ENCODE data around the gene FLNC. TPM values are rescaled to one million over a fixed set of nuclear protein-coding genes. Genes with fewer than 3 reads are reported as not detected.

The FLNC gene
- total RNA-seq, 1 donor from 2014 or later, result 0.03 TPM

- intact Hi-C loops (cut with micrococcal nuclease), result no loop called here
- no peak overlapping the region for H3K27ac Mint-ChIP-seq
- no peaks in the 10 kb centered on the region for H3K36me3 Mint-ChIP-seq (ENCODE audit: low read depth)
- no peaks in the 10 kb centered on the region for H3K4me1 Mint-ChIP-seq (ENCODE audit: low read depth)
- no peaks in the 10 kb centered on the region for H3K9me3 Mint-ChIP-seq
- H3K4me3 Mint-ChIP-seq, result no peak overlapping the region
- no peak for DNase-seq (ENCODE audit: low spot score)
- peaks cover 2% of the 10 kb centered on the region for H3K27me3 Mint-ChIP-seq (ENCODE audit: insufficient read depth)
These were observed 9.6 kb downstream of the FLNC start for GRCh38 chr7:128839751-128840177.

- H3K4me1 Mint-ChIP-seq (ENCODE audit: low read depth), result no peaks in the 10 kb centered on the region
- intact Hi-C loops (cut with micrococcal nuclease), result no loop called here
- no peaks in the 10 kb centered on the region for H3K9me3 Mint-ChIP-seq
- no peak for DNase-seq (ENCODE audit: low spot score)
- H3K4me3 Mint-ChIP-seq, result no peak overlapping the region
- no peak overlapping the region for H3K27ac Mint-ChIP-seq
- no peaks in the 10 kb centered on the region for H3K27me3 Mint-ChIP-seq (ENCODE audit: insufficient read depth)
- no peaks in the 10 kb centered on the region for H3K36me3 Mint-ChIP-seq (ENCODE audit: low read depth)
These were observed 10.3 kb downstream of the FLNC start for GRCh38 chr7:128840326-128841170.

- no peak for DNase-seq (ENCODE audit: low spot score)
- Mint-ChIP-seq H3K27me3 (ENCODE audit: insufficient read depth) (no peaks in the 10 kb centered on the region), H3K36me3 (ENCODE audit: low read depth) (no peaks in the 10 kb centered on the region), H3K4me1 (ENCODE audit: low read depth) (no peaks in the 10 kb centered on the region), H3K4me3 (no peak overlapping the region), H3K9me3 (no peaks in the 10 kb centered on the region), H3K27ac (no peak overlapping the region)
- intact Hi-C loops (cut with micrococcal nuclease), result no loop called here
These were observed 11.0 kb downstream of the FLNC start for GRCh38 chr7:128841171-128841690.

GRCh38 chr7:128841921-128842673 lies 11.9 kb downstream of the FLNC start:
- H3K36me3 Mint-ChIP-seq (ENCODE audit: low read depth), result no peaks in the 10 kb centered on the region
- H3K27ac Mint-ChIP-seq, result no peak overlapping the region
- H3K4me1 Mint-ChIP-seq (ENCODE audit: low read depth), result no peaks in the 10 kb centered on the region
- no peak overlapping the region for H3K4me3 Mint-ChIP-seq
- no peaks in the 10 kb centered on the region for H3K27me3 Mint-ChIP-seq (ENCODE audit: insufficient read depth)
- DNase-seq (ENCODE audit: low spot score), result peak; percentile 30
- intact Hi-C loops (cut with micrococcal nuclease), result loop anchor here (1.0 kb wide), 1 partner anchor 41 kb away; no protein-coding TSS in a partner anchor
- no peaks in the 10 kb centered on the region for H3K9me3 Mint-ChIP-seq

- DNase-seq (ENCODE audit: low spot score), result no peak
- H3K4me3 Mint-ChIP-seq, result no peak overlapping the region
- H3K9me3 Mint-ChIP-seq, result no peaks in the 10 kb centered on the region
- no peaks in the 10 kb centered on the region for H3K4me1 Mint-ChIP-seq (ENCODE audit: low read depth)
- no peaks in the 10 kb centered on the region for H3K36me3 Mint-ChIP-seq (ENCODE audit: low read depth)
- intact Hi-C loops (cut with micrococcal nuclease), result loop anchor here (1.0 kb wide), 1 partner anchor 40 kb away; no protein-coding TSS in a partner anchor
- H3K27ac Mint-ChIP-seq, result no peak overlapping the region
- no peaks in the 10 kb centered on the region for H3K27me3 Mint-ChIP-seq (ENCODE audit: insufficient read depth)
These were observed 12.8 kb downstream of the FLNC start for GRCh38 chr7:128842674-128843641.

- Mint-ChIP-seq H3K27ac (no peak overlapping the region), H3K4me1 (ENCODE audit: low read depth) (no peaks in the 10 kb centered on the region), H3K36me3 (ENCODE audit: low read depth) (no peaks in the 10 kb centered on the region), H3K9me3 (no peaks in the 10 kb centered on the region), H3K27me3 (ENCODE audit: insufficient read depth) (no peaks in the 10 kb centered on the region), H3K4me3 (no peak overlapping the region)
- DNase-seq (ENCODE audit: low spot score), result no peak
- intact Hi-C loops (cut with micrococcal nuclease), result no loop called here
These were observed 13.9 kb downstream of the FLNC start for GRCh38 chr7:128843938-128844621.

- no peak for DNase-seq (ENCODE audit: low spot score)
- H3K27me3 Mint-ChIP-seq (ENCODE audit: insufficient read depth), result no peaks in the 10 kb centered on the region
- no peaks in the 10 kb centered on the region for H3K9me3 Mint-ChIP-seq
- intact Hi-C loops (cut with micrococcal nuclease), result no loop called here
- no peak overlapping the region for H3K27ac Mint-ChIP-seq
- no peaks in the 10 kb centered on the region for H3K4me1 Mint-ChIP-seq (ENCODE audit: low read depth)
- H3K4me3 Mint-ChIP-seq, result no peak overlapping the region
- H3K36me3 Mint-ChIP-seq (ENCODE audit: low read depth), result no peaks in the 10 kb centered on the region
These were observed 14.6 kb downstream of the FLNC start for GRCh38 chr7:128844777-128845311.

- H3K27me3 Mint-ChIP-seq (ENCODE audit: insufficient read depth), result peaks cover 3% of the 10 kb centered on the region
- no peak overlapping the region for H3K4me3 Mint-ChIP-seq
- no peaks in the 10 kb centered on the region for H3K36me3 Mint-ChIP-seq (ENCODE audit: low read depth)
- DNase-seq (ENCODE audit: low spot score), result no peak
- intact Hi-C loops (cut with micrococcal nuclease), result no loop called here
- H3K27ac Mint-ChIP-seq, result no peak overlapping the region
- no peaks in the 10 kb centered on the region for H3K4me1 Mint-ChIP-seq (ENCODE audit: low read depth)
- H3K9me3 Mint-ChIP-seq, result no peaks in the 10 kb centered on the region
These were observed 15.3 kb downstream of the FLNC start for GRCh38 chr7:128845475-128845874.

- Mint-ChIP-seq H3K36me3 (ENCODE audit: low read depth) (no peaks in the 10 kb centered on the region), H3K27me3 (ENCODE audit: insufficient read depth) (peaks cover 3% of the 10 kb centered on the region), H3K4me3 (no peak overlapping the region), H3K27ac (no peak overlapping the region), H3K9me3 (no peaks in the 10 kb centered on the region), H3K4me1 (ENCODE audit: low read depth) (no peaks in the 10 kb centered on the region)
- DNase-seq (ENCODE audit: low spot score), result no peak
- intact Hi-C loops (cut with micrococcal nuclease), result no loop called here
These were observed 15.8 kb downstream of the FLNC start for GRCh38 chr7:128845987-128846386.

- H3K27ac Mint-ChIP-seq, result no peak overlapping the region
- peaks cover 3% of the 10 kb centered on the region for H3K27me3 Mint-ChIP-seq (ENCODE audit: insufficient read depth)
- H3K36me3 Mint-ChIP-seq (ENCODE audit: low read depth), result no peaks in the 10 kb centered on the region
- intact Hi-C loops (cut with micrococcal nuclease), result no loop called here
- no peaks in the 10 kb centered on the region for H3K9me3 Mint-ChIP-seq
- DNase-seq (ENCODE audit: low spot score), result no peak
- H3K4me3 Mint-ChIP-seq, result no peak overlapping the region
- no peaks in the 10 kb centered on the region for H3K4me1 Mint-ChIP-seq (ENCODE audit: low read depth)
These were observed 16.7 kb downstream of the FLNC start for GRCh38 chr7:128846781-128847444.

- no peaks in the 10 kb centered on the region for H3K36me3 Mint-ChIP-seq (ENCODE audit: low read depth)
- intact Hi-C loops (cut with micrococcal nuclease), result no loop called here
- H3K4me3 Mint-ChIP-seq, result no peak overlapping the region
- no peak overlapping the region for H3K27ac Mint-ChIP-seq
- no peaks in the 10 kb centered on the region for H3K9me3 Mint-ChIP-seq
- DNase-seq (ENCODE audit: low spot score), result no peak
- H3K4me1 Mint-ChIP-seq (ENCODE audit: low read depth), result no peaks in the 10 kb centered on the region
- H3K27me3 Mint-ChIP-seq (ENCODE audit: insufficient read depth), result peaks cover 3% of the 10 kb centered on the region
These were observed 17.6 kb downstream of the FLNC start for GRCh38 chr7:128847721-128848211.
